Activated T-cell treated with anti-CD3 and anti-CD28 coated beads, Interleukin-2, amount 50 U/mL, for 1 hour (primary cell): ENCODE data around the gene NRP1.

Experiments
- DNase-seq: peaks from one replicate; pipeline ENCODE4 v3.0.0-alpha.2; 2020

Gene NRP1

GRCh38 chr10:33347211-33347610 is 12.7 kb upstream of the NRP1 start:
- no peak for DNase-seq

GRCh38 chr10:33345236-33345635 is 10.8 kb upstream of the NRP1 start:
- DNase-seq, result no peak

GRCh38 chr10:33344676-33345075 is 10.2 kb upstream of the NRP1 start:
- DNase-seq, result no peak

- DNase-seq, result no peak
Measured at GRCh38 chr10:33341637-33342036, 7.2 kb upstream of the NRP1 start.

GRCh38 chr10:33337326-33337957 is 3.0 kb upstream of the NRP1 start:
- no peak for DNase-seq

- DNase-seq, result peak; percentile 20
Measured at GRCh38 chr10:33336582-33337325, 2.3 kb upstream of the NRP1 start.

GRCh38 chr10:33335801-33336581 is 1.5 kb upstream of the NRP1 start:
- DNase-seq, result peak; percentile 22

- DNase-seq, result no peak
Measured at GRCh38 chr10:33335551-33335800, 1.0 kb upstream of the NRP1 start.

- peak; percentile 42 for DNase-seq
Measured at GRCh38 chr10:33334805-33335550, 511 bp upstream of the NRP1 start.

- DNase-seq, result no peak
Measured at GRCh38 chr10:33333260-33334101, 986 bp downstream of the NRP1 start.

- no peak for DNase-seq
Measured at GRCh38 chr10:33332183-33333065, 2.0 kb downstream of the NRP1 start.

GRCh38 chr10:33331379-33331694 is 3.1 kb downstream of the NRP1 start:
- DNase-seq, result no peak

- peak; percentile 75 for DNase-seq
Measured at GRCh38 chr10:33330543-33331378, 3.7 kb downstream of the NRP1 start.

GRCh38 chr10:33329178-33329577 is 5.3 kb downstream of the NRP1 start:
- no peak for DNase-seq

- DNase-seq, result no peak
Measured at GRCh38 chr10:33328253-33328652, 6.2 kb downstream of the NRP1 start.

GRCh38 chr10:33327751-33328150 is 6.7 kb downstream of the NRP1 start:
- DNase-seq, result no peak

- DNase-seq, result no peak
Measured at GRCh38 chr10:33326933-33327332, 7.5 kb downstream of the NRP1 start.

GRCh38 chr10:33325929-33326328 is 8.5 kb downstream of the NRP1 start:
- no peak for DNase-seq

- DNase-seq, result no peak
Measured at GRCh38 chr10:33323721-33324120, 10.7 kb downstream of the NRP1 start.

- no peak for DNase-seq
Measured at GRCh38 chr10:33321516-33321915, 13.0 kb downstream of the NRP1 start.

GRCh38 chr10:33320288-33320687 is 14.2 kb downstream of the NRP1 start:
- DNase-seq, result no peak
